Dedifferentiated amniotic fluid mesenchymal stem cell (primary cell): ENCODE measurements around the gene ANGPTL1.
A peak's percentile ranks its signal among the peaks of the same experiment; 100 is the strongest.

Source experiments
- DNase-seq: peaks from one replicate; pipeline ENCODE4 v3.0.0-alpha.2; 2016; ENCODE audit errors: extremely low spot score

ANGPTL1 gene, protein sequence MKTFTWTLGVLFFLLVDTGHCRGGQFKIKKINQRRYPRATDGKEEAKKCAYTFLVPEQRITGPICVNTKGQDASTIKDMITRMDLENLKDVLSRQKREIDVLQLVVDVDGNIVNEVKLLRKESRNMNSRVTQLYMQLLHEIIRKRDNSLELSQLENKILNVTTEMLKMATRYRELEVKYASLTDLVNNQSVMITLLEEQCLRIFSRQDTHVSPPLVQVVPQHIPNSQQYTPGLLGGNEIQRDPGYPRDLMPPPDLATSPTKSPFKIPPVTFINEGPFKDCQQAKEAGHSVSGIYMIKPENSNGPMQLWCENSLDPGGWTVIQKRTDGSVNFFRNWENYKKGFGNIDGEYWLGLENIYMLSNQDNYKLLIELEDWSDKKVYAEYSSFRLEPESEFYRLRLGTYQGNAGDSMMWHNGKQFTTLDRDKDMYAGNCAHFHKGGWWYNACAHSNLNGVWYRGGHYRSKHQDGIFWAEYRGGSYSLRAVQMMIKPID

GRCh38 chr1:178870944-178871343 lies at the start of gene ANGPTL1:
Gene ANGPTL1 (minus strand): TSS chr1:178871077. CDS start chr1:178865776, 5,301 bp downstream.
- DNase-seq, result no peak

GRCh38 chr1:178919581-178919980 lies 48.7 kb upstream of the ANGPTL1 start:
- no peak for DNase-seq

DNA sequence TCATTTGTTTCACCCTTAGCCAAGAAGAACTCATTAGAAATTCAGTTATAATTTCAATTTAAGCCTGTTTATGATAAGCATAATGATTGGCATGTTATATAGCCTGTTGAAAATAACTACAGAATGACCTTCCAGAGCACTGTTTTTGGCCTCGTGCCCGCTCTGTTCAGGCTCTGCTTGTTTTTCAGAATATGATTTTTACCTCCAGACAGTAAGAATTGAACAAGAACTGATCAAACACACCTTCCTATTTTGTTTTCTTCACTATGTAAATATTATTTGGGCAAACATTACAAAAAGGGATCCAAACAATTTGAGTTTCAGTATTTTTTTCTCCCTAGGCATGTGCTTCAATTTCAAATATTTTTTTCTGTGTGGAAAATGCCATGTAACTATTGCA lies 48.1 kb upstream of the ANGPTL1 start:
- no peak for DNase-seq

GRCh38 chr1:178918308-178918707 lies 47.4 kb upstream of the ANGPTL1 start:
- no peak for DNase-seq

DNA sequence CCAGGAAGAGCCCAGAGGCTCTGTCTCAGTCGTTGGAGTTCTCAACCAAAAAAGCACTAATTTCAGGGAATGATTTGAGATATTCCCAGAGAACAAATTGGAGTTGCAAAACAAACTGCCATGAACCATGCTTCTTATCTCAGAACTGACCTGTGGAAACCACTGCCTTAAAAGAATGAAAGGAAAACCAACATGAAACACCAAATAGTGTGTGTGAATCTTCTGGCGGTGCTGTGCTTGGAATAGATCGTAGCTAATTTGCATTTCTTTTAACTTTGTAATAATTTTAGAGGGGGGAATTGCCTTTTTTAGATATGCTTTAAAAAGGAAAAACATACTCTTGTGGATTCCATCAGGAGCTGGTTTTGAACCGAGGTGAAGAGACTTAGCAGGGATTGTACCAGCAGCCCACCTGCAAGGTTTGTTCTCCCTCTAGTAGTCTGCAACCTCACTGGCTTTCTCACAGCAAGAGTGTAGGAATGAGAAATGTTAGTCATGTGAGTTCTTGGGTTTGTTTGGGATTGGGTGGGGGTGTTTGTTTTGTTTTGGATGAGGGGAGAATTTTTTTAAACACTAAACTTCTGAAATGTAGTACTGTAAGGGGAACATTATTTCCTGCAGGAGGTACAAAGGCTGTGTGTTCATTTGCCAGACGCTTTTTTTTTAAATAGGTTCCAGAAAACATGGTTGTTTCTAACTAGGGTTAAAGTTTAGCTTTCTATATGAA lies 45.7 kb upstream of the ANGPTL1 start:
- DNase-seq, result no peak

DNA sequence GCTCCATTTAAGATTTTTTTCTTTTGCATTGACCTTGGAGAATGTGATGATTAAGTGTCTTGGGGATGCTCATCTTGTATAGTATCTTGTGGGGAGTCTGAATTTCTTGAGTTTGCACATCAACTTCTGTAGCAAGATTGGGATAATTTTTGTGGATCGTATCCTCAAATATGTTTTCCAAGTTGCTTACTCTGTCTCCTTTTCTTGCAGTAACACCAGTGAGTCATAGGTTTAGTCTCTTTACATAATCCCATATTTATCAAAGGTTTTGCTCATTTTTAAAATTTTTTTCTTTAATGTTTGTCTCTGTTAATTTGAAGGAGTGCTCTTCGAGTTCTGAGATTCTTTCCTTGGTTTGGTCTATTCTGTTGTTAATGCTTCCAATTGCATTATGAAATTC lies 41.7 kb upstream of the ANGPTL1 start:
- no peak for DNase-seq

DNA sequence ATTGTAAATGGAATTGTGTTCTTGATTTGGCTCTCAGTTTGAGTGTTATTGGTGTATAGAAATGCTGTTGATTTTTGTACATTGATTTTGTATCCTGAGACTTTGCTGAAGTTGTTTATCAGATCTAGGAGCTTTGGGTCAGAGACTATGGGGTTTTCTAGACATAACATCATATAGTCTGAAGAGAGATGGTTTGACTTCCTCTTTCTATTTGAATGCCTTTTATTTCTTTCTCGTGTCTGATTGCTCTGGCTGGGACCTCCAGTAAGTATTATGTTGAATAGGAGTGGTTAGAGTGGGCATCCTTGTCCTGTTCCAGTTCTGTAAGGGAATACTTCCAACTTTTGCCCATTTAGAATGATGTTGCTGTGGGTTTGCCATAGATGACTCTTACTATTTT lies 39.1 kb upstream of the ANGPTL1 start:
- no peak for DNase-seq

GRCh38 chr1:178908358-178908757 lies 37.5 kb upstream of the ANGPTL1 start:
- DNase-seq, result peak; percentile 78

DNA sequence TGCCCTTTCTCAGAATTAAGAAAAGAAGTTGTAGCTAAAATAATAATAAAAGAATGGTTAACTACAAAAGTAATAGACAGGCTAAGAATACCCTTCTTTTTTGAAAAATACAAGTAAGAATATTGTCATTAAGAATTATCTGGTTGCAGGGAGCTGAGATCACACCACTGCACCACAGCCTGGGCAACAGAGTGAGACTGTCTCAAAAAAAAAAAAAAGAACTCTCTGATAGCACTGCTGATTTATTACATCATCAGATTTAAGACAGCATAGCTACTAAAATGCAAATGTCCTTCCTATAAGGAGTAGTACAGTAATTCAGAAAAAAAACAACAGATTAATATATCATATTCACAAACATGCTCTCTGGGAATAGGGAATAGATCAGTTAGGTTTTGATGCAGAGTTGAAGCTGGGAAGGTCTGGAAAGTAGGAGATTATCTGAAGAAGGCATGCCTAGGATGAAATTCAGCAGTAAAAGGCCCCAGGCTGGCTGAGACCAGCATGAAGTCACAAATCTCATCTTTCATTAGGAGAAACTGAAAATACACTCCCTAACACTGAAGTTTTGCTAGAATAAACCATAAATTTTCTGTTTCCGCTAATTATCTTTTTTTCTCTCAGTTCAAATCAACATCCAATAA lies 30.7 kb upstream of the ANGPTL1 start:
- DNase-seq, result no peak

GRCh38 chr1:178899402-178899801 lies 28.5 kb upstream of the ANGPTL1 start:
- no peak for DNase-seq

DNA sequence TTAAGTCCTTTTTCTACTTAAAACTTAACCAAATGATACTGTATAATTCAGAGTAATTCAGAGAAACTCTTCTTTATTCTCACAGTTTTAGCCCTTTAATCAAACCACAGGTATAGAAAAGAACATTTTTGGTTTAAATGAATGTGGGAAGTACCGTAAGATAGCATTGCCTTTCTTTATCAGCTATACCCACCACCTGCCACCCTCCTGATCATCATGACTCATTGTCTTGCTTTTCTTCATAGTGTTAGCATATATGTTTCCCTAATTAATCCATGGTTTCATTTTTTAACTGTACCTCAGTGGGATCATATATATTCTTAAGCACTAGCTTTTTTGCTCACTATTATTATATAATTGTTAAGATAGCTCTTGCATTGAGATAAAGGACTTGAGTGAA lies 27.5 kb upstream of the ANGPTL1 start:
- DNase-seq, result no peak

DNA sequence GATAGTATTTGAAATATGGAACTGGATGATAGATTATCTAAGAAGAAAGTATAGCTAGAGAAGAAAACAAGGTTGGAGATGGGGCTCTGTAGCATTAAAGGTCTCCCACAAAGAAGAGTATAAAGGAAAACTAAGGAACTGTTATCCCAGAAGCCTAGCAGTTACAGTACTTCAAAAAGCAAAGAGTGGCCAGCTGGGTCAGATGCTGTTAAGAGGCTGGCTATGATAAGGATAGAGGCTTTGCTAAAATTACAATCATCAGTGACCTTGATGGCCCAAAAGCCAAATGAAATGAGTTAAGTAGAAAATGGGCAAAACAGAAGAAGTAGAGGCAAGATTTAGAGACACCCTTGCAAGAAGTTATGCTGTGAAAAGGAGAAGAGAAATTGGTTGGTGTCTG lies 25.1 kb upstream of the ANGPTL1 start:
- no peak for DNase-seq

GRCh38 chr1:178886551-178886950 lies 15.7 kb upstream of the ANGPTL1 start:
- no peak for DNase-seq

- DNase-seq, result no peak
Measured at GRCh38 chr1:178885869-178886268, 15.0 kb upstream of the ANGPTL1 start.

- no peak for DNase-seq
Measured at GRCh38 chr1:178881950-178882349, 11.1 kb upstream of the ANGPTL1 start.

GRCh38 chr1:178877896-178878295 lies 7.0 kb upstream of the ANGPTL1 start:
- DNase-seq, result no peak

- no peak for DNase-seq
Measured at GRCh38 chr1:178875936-178876335, 5.1 kb upstream of the ANGPTL1 start.

DNA sequence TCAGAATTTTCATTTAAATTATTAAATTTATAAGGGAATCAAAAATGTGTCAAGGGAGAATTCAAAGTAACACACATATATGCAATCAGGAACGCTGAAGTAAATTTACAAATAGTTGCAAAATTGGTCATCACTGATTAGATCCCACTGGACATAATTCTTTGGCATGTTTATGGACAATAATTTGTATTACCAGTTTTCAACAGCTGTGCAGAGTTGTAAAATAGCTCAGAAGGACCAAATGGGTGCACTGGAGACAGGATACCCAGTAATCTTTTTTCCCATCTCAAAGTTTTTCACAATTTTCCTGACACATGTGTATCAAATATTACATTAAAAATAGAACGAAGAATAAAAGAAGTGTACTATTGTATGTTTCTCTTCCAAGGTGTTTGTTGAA lies 4.1 kb upstream of the ANGPTL1 start:
- no peak for DNase-seq

DNA sequence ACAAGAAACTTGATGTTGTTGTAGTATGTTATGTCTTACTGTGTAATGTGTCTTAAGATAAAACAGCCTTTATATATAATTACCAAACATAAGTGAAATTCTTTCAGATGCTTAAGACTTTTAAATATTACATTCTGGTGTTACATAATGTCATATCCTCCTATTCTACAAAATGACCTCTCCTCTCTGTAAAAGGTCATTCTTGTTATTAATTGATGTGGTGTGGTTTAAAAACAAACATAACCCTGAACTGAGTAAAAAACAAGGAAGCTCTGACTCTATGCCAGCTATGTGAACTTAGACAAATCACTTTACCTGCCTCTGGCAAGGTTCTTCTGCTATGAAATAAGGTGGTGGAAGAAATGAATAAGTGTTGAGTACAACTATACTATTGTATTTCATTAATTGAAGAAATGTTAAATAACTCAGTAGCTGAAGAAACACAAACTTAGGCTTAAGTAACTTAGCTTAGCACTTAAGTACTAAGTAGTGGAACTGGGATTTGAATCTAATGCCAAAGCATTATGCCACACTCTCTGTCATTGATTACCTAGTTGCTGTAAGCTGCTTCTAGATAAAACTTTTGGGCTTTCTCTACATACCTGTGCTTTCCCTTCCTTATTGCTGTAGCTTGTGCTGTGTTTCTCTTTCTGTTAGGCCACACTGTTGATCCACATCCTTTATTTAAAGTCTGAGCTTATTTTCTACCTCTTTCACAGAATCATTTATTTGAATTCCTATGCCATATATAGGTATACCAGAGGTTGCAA lies 859 bp upstream of the ANGPTL1 start:
- no peak for DNase-seq

- DNase-seq, result no peak
Measured at GRCh38 chr1:178870221-178870620, 656 bp downstream of the ANGPTL1 start.

DNA sequence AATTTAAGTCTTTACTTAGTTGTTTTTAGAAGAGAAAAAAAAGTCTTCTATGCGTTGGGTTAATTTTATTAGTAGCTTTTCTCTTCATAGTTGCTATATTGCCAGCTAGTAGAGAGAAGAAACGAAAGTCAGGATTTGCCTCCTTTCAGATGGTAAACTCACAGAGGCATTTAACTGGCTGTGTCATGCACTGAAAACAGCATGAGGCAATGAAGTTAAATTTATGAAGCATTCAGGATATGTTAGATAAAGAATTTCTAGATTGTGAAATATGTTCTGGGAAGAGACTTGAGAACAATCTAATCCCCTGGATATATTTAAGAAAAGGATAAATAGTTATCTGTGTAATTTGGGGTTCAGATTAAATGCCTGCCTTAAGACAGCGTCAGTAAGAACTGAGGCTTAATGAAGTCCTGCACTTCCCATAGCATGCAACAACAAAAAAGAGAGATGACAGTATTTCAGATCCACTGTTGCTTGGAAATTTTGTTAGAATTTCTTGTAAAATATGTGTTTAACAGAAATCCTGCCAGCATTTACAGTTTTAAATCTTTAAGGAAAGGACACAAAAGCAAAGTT lies 1.7 kb downstream of the ANGPTL1 start:
- peak; percentile 70 for DNase-seq
